ENCODE measurements around the gene EZH2. TPM values are rescaled to one million over a fixed set of nuclear protein-coding genes. Genes with fewer than 3 reads are reported as not detected.

EZH2 gene
- total RNA-seq, 2 experiments from 2014 or later, result 117 to 126 TPM

DNA sequence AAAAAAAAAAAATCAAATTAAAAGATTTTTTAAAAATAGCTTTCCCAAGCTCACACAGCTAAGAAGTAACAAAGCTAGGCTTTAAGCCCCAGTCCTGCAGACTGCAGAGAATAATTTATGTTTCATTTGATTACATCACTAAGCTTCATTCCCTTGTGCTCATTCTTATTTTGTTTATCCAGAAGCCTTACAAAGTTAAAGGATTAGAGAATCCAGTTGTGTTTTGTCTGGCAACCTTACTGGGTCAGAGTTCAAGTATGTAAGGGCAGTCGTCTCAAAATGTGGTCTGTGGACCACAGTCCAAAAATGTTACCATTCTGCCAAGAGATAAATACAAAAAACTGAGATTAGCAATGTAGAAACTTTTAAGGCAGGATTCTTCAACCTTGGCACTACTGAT, 32.1 kb upstream of the EZH2 start:
- CTCF ChIA-PET, result interaction anchor here (0.7 to 4.7 kb wide), 4 partner anchors 18 to 33 kb away, joined by 4 to 28 read pairs (median 6); no protein-coding TSS in a partner anchor
- H3K27ac Mint-ChIP-seq, result peak overlapping the region; percentile 56
- intact Hi-C loops (cut with DNase I, micrococcal nuclease), result no loop called here
- H3K36me3 Mint-ChIP-seq (ENCODE audit: low read depth), result peaks cover 12% of the 10 kb centered on the region
- ATAC-seq (no peak), DNase-seq (no peak)
- H3K4me1 Mint-ChIP-seq, result peaks cover 68% of the 10 kb centered on the region
- POLR2A ChIA-PET, result no interaction called here
- no peaks in the 10 kb centered on the region for H3K27me3 Mint-ChIP-seq
- H3K4me3 Mint-ChIP-seq, result no peak overlapping the region
- no peaks in the 10 kb centered on the region for H3K9me3 Mint-ChIP-seq (ENCODE audit: low read depth)

GRCh38 chr7:148915211-148915610, 31.1 kb upstream of the EZH2 start:
- Mint-ChIP-seq H3K4me1 (peaks cover 69% of the 10 kb centered on the region), H3K4me3 (peak overlapping the region; percentile 47), H3K27ac (peak overlapping the region; percentile 98), H3K27me3 (no peaks in the 10 kb centered on the region), H3K36me3 (ENCODE audit: low read depth) (peaks cover 11% of the 10 kb centered on the region), H3K9me3 (ENCODE audit: low read depth) (no peaks in the 10 kb centered on the region)
- ChIA-PET CTCF (interaction anchor here (0.7 to 4.7 kb wide), 8 partner anchors 9 to 59 kb away, joined by 3 to 28 read pairs (median 5); no protein-coding TSS in a partner anchor), POLR2A (interaction anchor here (0.6 to 3.1 kb wide), 5 partner anchors 24 to 58 kb away, joined by 3 to 39 read pairs (median 7); no protein-coding TSS in a partner anchor)
- peak; percentile 4 for ATAC-seq
- intact Hi-C loops (cut with DNase I, micrococcal nuclease), result loop anchor here in 1 of 2 experiments (2.0 kb wide), 2 partner anchors 72 to 114 kb away; partner anchors contain the start of gene PDIA4
- DNase-seq, result peak; percentile 39

- Mint-ChIP-seq H3K9me3 (ENCODE audit: low read depth) (no peaks in the 10 kb centered on the region), H3K4me1 (peaks cover 73% of the 10 kb centered on the region), H3K4me3 (peak overlapping the region; percentile 47), H3K36me3 (ENCODE audit: low read depth) (peaks cover 11% of the 10 kb centered on the region), H3K27me3 (no peaks in the 10 kb centered on the region), H3K27ac (peak overlapping the region; percentile 98)
- ChIA-PET CTCF (interaction anchor here (0.6 to 4.7 kb wide), 12 partner anchors 10 to 339 kb away, joined by 3 to 31 read pairs (median 5); no protein-coding TSS in a partner anchor), POLR2A (interaction anchor here (0.6 to 3.1 kb wide), 9 partner anchors 17 to 407 kb away, joined by 3 to 39 read pairs (median 4); partner anchors contain the start of gene CUL1)
- intact Hi-C loops (cut with DNase I, micrococcal nuclease), result loop anchor here in 1 of 2 experiments (1.0 to 5.0 kb wide), 8 partner anchors 12 to 407 kb away; partner anchors contain the start of genes CUL1, EZH2 and PDIA4
- DNase-seq (peak; percentile 82), ATAC-seq (peak; percentile 62)
Observed at GRCh38 chr7:148914208-148914777, 30.2 kb upstream of the EZH2 start.

DNA sequence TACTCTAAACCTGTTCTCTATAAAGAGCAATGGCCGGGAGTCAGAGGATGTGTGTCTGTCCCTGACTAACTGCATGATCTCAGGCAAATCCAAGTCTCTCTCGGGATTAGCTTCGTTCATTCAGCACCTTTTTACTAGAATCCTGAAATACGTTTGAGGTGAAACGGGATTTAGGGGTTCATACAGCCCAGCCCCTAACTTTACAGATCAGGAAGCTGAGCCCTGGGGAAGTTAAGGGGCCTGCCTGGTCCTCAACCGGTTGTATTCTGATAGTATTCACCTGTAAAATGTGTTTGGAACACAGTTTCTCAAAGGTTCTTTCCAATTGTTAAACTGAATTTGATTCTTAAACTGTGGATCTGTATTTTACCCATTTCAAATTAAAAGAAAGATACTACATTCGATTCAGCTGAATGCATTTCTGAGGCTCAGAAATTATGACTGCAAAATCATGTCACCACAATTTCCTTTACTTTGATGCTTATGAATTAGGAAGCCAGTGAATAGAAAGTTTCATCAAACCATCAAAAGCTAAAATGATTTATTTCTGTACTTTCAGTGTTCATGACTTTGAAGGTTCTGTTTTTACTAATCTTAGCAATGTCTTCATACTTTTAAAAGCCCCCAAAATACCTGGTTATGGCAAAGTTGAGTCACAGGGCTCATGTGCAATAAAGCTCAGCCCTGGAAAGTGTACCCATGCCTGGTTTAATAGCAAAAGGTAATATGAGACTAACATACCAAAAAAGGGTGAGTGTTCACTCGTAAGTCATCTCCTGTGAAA, 28.9 kb upstream of the EZH2 start:
- H3K4me3 Mint-ChIP-seq, result peak overlapping the region; percentile 47
- no peaks in the 10 kb centered on the region for H3K27me3 Mint-ChIP-seq
- peak overlapping the region; percentile 98 for H3K27ac Mint-ChIP-seq
- ChIA-PET CTCF (interaction anchor here (0.6 to 4.7 kb wide), 12 partner anchors 9 to 401 kb away, joined by 3 to 31 read pairs (median 4); partner anchors contain the start of gene ZNF282), POLR2A (interaction anchor here (0.7 to 3.1 kb wide), 11 partner anchors 18 to 406 kb away, joined by 3 to 39 read pairs (median 6); partner anchors contain the start of gene CUL1)
- no peaks in the 10 kb centered on the region for H3K9me3 Mint-ChIP-seq (ENCODE audit: low read depth)
- intact Hi-C loops (cut with DNase I, micrococcal nuclease), result loop anchor here (1.0 to 5.0 kb wide), 8 partner anchors 13 to 406 kb away; partner anchors contain the start of gene EZH2 (in 1 of the 2)
- H3K36me3 Mint-ChIP-seq (ENCODE audit: low read depth), result peaks cover 8% of the 10 kb centered on the region
- ATAC-seq (peak; percentile 66), DNase-seq (peak; percentile 83)
- peaks cover 79% of the 10 kb centered on the region for H3K4me1 Mint-ChIP-seq

DNA sequence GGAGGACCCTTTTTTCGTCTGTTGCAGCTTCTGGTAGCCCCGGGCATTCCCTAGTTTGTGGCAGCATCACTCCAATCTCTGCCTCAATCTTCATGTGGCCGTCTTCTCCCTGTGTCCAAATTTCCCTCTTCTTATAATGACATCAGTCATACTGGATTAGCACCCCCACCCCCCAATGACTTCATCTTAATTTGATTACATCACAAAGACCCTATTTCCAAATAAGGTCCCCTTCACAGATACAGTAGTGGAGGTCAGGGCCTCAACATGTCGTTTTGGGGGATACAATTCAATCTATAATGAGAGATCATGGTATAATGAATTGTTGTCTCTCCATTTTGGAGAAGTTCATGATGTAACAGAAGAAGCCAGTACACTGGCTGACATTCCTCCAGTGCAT, 28.1 kb upstream of the EZH2 start:
- no peaks in the 10 kb centered on the region for H3K9me3 Mint-ChIP-seq (ENCODE audit: low read depth)
- H3K4me3 Mint-ChIP-seq, result peak overlapping the region; percentile 47
- POLR2A ChIA-PET, result interaction anchor here (0.7 to 3.1 kb wide), 8 partner anchors 19 to 353 kb away, joined by 3 to 39 read pairs (median 6); no protein-coding TSS in a partner anchor
- ATAC-seq (no peak), DNase-seq (no peak)
- H3K36me3 Mint-ChIP-seq (ENCODE audit: low read depth), result peaks cover 8% of the 10 kb centered on the region
- H3K27me3 Mint-ChIP-seq, result no peaks in the 10 kb centered on the region
- CTCF ChIA-PET, result interaction anchor here (0.7 to 4.7 kb wide), 7 partner anchors 9 to 51 kb away, joined by 3 to 31 read pairs (median 5); no protein-coding TSS in a partner anchor
- peak overlapping the region; percentile 98 for H3K27ac Mint-ChIP-seq
- intact Hi-C loops (cut with DNase I, micrococcal nuclease), result loop anchor here (2.0 to 5.0 kb wide), 3 partner anchors 51 to 335 kb away; no protein-coding TSS in a partner anchor
- peaks cover 79% of the 10 kb centered on the region for H3K4me1 Mint-ChIP-seq

DNA sequence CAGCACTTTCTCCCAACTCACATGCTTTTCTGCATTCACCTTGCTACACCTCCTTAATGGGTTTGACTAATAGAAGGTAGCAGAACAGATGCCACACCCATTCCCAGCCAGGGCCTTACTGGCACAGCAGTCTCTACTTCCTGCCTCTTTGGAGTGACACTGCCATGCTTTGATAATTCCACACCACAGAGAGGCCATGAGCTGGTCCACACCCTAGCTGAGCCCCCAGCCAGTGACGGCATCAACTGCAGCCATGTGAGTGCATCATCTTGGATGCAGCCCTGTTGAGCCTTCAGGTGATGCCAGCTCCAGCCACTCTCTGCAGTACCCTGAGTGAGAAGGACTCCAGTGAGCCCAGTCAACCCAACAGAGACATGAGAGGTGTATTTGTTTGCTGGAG, 27.5 kb upstream of the EZH2 start:
- ChIA-PET CTCF (interaction anchor here (0.7 to 4.1 kb wide), 3 partner anchors 8 to 31 kb away, joined by 3 to 31 read pairs (median 5); no protein-coding TSS in a partner anchor), POLR2A (interaction anchor here (0.9 to 2.8 kb wide), 4 partner anchors 25 to 71 kb away, joined by 3 to 23 read pairs (median 4); no protein-coding TSS in a partner anchor)
- no peaks in the 10 kb centered on the region for H3K9me3 Mint-ChIP-seq (ENCODE audit: low read depth)
- peak overlapping the region; percentile 98 for H3K27ac Mint-ChIP-seq
- H3K4me3 Mint-ChIP-seq, result peak overlapping the region; percentile 47
- no peaks in the 10 kb centered on the region for H3K27me3 Mint-ChIP-seq
- H3K36me3 Mint-ChIP-seq (ENCODE audit: low read depth), result peaks cover 8% of the 10 kb centered on the region
- peak; percentile 2 for ATAC-seq
- DNase-seq, result peak; percentile 49
- H3K4me1 Mint-ChIP-seq, result peaks cover 76% of the 10 kb centered on the region
- intact Hi-C loops (cut with DNase I, micrococcal nuclease), result loop anchor here (2.0 to 5.0 kb wide), 3 partner anchors 51 to 336 kb away; no protein-coding TSS in a partner anchor

DNA sequence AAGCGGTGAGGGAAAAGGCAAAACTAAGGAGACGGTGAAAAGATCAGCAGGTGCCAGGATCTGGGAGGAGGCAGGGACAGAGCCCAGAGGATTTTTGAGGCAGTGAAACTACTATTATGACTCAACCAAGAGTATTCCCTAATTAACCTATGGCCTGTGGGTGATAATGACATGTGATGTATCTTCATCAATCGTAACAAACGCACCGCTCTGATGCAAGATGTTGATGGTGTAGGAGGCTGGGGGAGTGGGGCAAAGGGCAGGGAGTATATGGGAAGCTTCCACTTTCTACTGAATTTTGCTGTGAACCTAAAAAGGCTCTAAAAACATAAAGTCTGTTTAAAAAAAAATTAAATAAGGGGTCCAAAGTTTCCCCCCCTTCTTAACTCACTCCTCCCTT, 25.5 kb upstream of the EZH2 start:
- intact Hi-C loops (cut with DNase I, micrococcal nuclease), result no loop called here
- H3K4me1 Mint-ChIP-seq, result peaks cover 59% of the 10 kb centered on the region
- no peak for ATAC-seq

DNA sequence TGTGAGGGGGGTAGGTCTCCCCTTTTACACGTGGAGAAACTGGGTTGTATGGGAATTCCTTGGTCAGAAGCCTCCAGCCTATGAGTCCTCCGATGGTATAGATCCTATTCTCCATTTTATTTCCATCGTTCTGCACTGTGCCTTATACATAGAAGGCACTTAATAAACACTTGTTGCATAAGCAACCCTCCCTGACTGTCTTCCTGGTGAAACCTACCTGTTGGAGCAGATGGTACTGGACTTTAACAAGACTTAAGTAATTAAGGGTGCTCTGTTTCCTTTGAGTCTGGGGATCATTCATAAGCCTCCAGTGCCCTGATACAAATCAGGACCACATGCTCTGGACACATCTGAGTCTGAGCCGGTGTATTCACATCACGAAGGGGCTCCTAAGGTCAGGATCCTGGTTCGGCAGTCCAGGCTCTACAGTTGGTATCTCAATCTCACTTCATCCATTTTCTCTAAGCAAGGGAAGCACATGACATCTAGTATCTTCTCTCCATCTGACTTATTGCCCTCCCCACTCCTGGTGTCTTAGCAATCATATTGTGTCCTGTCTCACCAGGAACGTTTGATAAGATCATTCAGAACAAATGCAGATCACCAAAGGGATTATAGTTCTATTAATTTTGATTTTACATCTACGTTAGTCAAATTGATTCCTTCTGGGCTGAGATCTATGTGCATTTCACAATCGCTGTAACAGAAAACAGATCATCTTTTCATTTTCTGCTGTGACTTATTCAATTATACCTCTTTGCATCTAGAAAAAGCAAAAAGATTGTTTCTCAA, 22.8 kb upstream of the EZH2 start:
- ATAC-seq (no peak), DNase-seq (no peak)
- intact Hi-C loops (cut with DNase I, micrococcal nuclease), result no loop called here
- peaks cover under 1% of the 10 kb centered on the region for H3K36me3 Mint-ChIP-seq (ENCODE audit: low read depth)
- CTCF ChIA-PET, result no interaction called here
- H3K27ac Mint-ChIP-seq, result no peak overlapping the region
- H3K9me3 Mint-ChIP-seq (ENCODE audit: low read depth), result no peaks in the 10 kb centered on the region
- POLR2A ChIA-PET, result no interaction called here
- H3K4me1 Mint-ChIP-seq, result peaks cover 44% of the 10 kb centered on the region
- no peaks in the 10 kb centered on the region for H3K27me3 Mint-ChIP-seq
- H3K4me3 Mint-ChIP-seq, result no peak overlapping the region

More for the DNA sequence above, 25.5 kb upstream of the EZH2 start:
- Mint-ChIP-seq H3K36me3 (ENCODE audit: low read depth) (peaks cover 3% of the 10 kb centered on the region), H3K27ac (peak overlapping the region; percentile 57), H3K9me3 (ENCODE audit: low read depth) (no peaks in the 10 kb centered on the region), H3K4me3 (no peak overlapping the region), H3K27me3 (no peaks in the 10 kb centered on the region)
- ChIA-PET POLR2A (no interaction called here), CTCF (interaction anchor here (1.5 kb wide), 1 partner anchor 16 kb away, joined by 4 read pairs; no protein-coding TSS in a partner anchor)
- no peak for DNase-seq

DNA sequence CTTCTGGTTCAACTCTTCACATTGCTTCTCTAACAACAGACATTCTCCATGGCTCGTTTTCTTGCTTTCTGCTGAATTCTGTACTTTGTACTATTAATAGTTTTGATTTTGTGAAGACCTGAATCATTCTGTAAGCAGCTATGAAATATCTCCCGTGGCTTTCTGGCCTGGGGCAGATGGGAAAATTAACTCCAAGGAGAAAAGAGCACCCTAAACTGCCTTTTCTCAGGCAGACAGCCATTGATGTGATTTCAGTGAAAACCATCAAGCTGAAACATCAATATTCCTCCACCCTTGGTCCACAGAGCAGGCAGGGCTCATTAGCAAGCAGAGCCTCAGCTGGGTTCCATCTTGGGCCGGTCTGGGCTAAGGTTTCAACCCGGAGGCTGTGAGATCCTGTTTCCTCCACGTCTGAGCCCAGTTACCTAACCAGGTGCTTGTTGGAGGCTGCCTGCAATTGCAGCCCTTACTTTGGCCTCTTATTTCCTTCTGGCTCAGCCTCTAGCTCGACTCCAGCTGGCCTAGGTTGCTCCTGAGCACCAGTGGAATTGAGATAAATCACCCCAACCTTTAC, 21.1 kb upstream of the EZH2 start:
- intact Hi-C loops (cut with DNase I, micrococcal nuclease), result no loop called here

GRCh38 chr7:148903504-148903903, 19.4 kb upstream of the EZH2 start:
- POLR2A ChIA-PET, result no interaction called here
- H3K27me3 Mint-ChIP-seq, result no peaks in the 10 kb centered on the region
- intact Hi-C loops (cut with DNase I, micrococcal nuclease), result no loop called here

More for the DNA sequence above, 21.1 kb upstream of the EZH2 start:
- ATAC-seq, result no peak
- Mint-ChIP-seq H3K4me3 (no peak overlapping the region), H3K27ac (no peak overlapping the region), H3K4me1 (peaks cover 30% of the 10 kb centered on the region), H3K27me3 (no peaks in the 10 kb centered on the region), H3K36me3 (ENCODE audit: low read depth) (no peaks in the 10 kb centered on the region), H3K9me3 (ENCODE audit: low read depth) (no peaks in the 10 kb centered on the region)
- CTCF ChIA-PET, result interaction anchor here (0.9 to 1.1 kb wide), 3 partner anchors 15 to 58 kb away, joined by 3 to 4 read pairs (median 3); no protein-coding TSS in a partner anchor
- POLR2A ChIA-PET, result no interaction called here
- DNase-seq, result no peak

More at GRCh38 chr7:148903504-148903903, 19.4 kb upstream of the EZH2 start:
- no peak overlapping the region for H3K27ac Mint-ChIP-seq
- no peak for DNase-seq
- peak; percentile 63 for ATAC-seq
- no peaks in the 10 kb centered on the region for H3K9me3 Mint-ChIP-seq (ENCODE audit: low read depth)
- H3K36me3 Mint-ChIP-seq (ENCODE audit: low read depth), result no peaks in the 10 kb centered on the region
- H3K4me3 Mint-ChIP-seq, result no peak overlapping the region
- CTCF ChIA-PET, result interaction anchor here (0.7 to 1.5 kb wide), 7 partner anchors 8 to 39 kb away, joined by 3 to 5 read pairs (median 4); no protein-coding TSS in a partner anchor
- H3K4me1 Mint-ChIP-seq, result peaks cover 24% of the 10 kb centered on the region
